GM21360 (cell line): ENCODE results near the gene HTR2B.
A peak's percentile ranks its signal among the peaks of the same experiment; 100 is the strongest.
"Not testable (repeated sequence)": the region's sequence is repeated elsewhere in the genome, so short reads cannot be mapped to it uniquely, and the experiment has no call there.

ENCODE experiments used
- ATAC-seq: cut with Tn5 transposase; IDR thresholded peaks from one replicate; pipeline ENCODE4 v1.9.1; 2021; ENCODE audit warnings: mild to moderate bottlenecking, moderate library complexity; ENCODE audit not compliant: unreplicated experiment

HTR2B gene

DNA sequence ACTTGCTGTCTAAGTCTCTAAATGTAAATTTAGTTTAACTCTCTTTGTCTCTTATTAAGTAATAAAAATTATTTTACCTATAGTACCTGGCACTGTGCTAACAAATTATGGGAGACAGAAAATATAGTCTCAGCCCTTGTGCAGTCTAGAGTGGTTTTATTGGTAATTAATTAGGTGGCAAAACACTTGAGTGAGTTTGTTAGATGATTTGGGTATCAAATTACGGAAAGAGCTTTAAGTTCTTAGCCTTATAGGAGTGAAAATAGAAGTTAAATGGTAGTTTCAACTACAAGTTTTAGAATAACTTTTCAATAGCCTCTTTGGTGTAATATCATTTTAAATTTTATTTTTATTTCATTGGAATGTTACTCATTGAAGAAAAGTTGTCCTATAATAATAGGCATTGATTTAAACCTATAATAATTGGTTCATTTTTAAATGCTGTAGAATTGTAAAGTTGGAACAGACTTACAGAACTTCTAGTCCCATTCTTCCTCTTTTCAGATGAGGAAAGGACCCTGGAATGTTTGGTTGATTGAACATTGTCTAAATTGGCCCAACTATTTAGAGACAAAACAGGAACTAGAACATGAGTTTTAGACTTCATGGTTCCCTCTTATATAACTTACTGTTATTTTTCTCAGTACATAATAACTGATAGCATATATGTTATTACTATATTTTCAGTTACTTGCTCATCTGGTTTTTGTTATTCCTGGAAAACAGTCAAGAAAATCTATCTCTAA lies 10.2 kb upstream of the HTR2B start:
- no peak for ATAC-seq

GRCh38 chr2:231133365-231134099 lies 8.7 kb upstream of the HTR2B start:
- no peak for ATAC-seq

DNA sequence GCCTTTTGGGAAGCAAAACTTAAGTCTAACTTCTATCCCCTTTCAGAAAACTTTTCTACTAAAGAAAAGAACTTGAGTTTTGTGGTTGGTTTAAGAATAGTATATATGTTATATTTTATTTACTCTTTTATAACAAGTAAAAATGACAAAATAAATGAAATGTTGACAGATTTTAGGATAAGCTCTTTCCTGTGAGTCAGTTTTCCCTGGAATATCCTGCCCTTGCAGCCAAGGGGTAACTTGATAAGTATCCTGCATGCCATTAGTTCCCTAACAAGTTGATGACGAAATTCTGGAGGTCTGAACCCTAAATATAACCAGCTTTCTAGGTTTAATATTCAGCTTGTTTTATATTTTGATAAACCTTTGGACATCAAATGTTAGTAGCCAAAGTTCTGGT lies 7.3 kb upstream of the HTR2B start:
- ATAC-seq: no peak

DNA sequence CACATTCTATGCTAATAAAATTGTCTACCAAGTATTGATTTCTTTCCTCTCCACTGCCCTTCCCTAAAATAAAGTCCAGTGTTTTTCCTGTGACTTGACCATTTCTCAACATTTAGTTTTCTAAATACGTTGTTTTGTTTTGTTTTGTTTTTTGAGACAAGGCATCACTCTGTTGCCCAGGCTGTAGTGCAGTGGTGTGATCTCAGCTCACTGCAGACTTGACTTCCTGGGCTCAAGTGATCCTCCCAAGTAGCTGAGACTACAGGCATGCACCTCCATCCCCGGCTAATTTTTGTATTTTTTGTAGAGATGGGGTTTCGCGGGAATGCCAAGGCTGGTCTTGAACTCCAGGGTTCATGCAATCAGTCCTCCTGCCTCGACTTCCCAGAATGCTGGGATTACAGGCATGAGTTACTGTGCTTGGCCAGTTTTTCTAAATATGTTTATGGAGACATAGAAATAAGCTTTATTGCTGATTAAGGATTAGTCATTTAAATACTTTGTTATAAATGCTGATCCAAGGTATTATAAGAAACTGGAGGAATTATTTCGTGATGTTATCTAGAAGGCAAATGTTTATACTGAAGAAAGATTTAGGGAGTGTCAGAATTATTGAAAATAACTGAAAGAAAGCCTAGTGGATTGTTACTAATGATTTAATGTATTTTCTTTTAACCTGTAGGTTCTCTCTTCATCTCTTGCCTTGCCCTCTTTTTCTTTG lies 5.7 kb upstream of the HTR2B start:
- ATAC-seq: no peak

- no peak for ATAC-seq
These were observed 4.4 kb upstream of the HTR2B start for GRCh38 chr2:231129216-231129615.

GRCh38 chr2:231128541-231128940 lies 3.7 kb upstream of the HTR2B start:
- ATAC-seq: no peak

DNA sequence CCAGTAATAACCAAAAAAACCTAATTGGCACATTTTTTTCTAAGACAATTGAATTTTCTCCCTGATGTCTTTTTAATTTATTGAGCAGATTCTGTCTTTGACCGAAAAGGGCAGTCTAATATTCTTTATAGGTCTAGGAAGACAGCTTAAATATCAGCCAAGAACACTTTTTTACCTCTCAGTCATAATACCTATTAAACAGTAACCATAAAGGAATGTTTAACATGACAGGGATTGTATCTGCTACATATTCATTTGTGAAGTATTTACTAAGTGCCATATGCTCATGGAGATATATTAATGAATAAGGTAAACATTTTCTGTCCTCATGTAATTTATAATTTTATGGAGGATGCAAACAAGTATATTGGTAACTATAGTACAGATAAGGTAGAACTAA lies 3.1 kb upstream of the HTR2B start:
- ATAC-seq: no peak

DNA sequence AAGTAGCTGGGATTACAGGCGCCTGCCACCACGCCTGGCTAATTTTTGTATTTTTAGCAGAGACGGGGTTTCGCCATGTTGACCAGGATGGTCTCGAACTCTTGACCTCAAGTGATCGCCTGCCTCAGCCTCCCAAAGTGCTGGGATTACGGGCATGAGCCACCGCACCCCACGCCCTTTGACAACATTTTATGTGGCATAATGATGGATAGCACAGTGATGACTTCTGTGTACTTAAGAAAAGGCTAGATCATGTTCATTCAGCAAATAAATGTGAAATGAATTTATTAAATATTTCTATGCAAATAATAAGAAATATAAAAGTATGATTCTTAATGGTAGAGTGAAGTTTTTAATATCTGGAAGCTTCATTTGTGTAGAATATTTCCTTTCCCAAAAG lies 2.6 kb upstream of the HTR2B start:
- ATAC-seq: no peak

DNA sequence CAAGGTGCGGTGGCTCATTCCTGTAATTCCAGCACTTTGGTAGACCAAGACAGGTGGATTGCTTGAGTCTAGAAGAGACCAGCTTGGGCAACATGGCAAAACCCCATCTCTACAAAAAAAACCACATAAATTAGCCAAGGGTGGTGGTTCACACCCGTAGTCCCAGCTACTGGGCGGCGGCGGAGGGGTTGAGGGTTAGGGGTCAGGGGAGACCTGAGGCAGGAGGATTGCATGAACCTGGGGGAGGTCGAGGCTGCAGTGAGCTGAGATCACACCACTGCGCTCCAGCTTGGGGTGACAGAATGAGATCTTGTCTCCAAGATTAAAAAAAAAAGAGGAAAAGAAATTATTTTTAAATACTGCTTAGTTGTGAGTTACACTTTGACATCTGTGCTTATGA lies 1.3 kb upstream of the HTR2B start:
- ATAC-seq: no peak

GRCh38 chr2:231123362-231123898 lies 1.4 kb downstream of the HTR2B start:
- no peak for ATAC-seq

DNA sequence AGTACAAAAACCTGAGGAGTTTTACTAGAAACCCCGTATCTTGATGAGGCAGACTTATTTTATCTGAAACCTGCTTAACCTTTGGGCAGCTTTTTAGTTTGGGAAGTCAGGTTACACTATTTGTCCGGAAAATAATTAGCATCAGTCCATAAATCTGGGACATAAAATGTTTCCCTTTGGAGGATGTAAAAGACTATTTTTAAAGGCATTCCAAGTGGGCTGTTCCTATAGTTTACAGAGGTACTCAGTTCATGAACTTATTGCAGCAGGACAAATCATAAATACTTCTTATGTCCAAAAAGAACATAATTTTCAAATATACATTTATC lies 6.3 kb downstream of the HTR2B start:
- ATAC-seq: no peak

GRCh38 chr2:231117922-231118613 lies 6.8 kb downstream of the HTR2B start:
- ATAC-seq: no peak

DNA sequence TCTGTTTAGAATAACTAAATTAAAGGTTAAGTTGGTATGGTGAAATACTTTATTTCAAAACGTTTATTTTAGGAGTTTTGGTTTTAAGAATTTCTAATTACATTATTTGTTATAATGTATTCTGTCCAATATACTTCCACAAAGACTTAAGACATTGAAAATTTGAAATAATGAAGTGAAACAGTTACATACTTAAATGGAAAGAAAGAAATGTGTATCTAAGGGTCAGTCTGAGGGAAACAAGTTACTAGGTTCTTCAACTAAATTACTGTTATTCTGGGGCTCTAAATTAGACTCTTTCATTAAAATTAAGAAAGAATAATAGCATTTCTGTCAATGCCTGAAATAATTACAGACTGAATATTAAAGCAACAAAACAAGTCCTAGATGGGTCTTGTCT lies 7.7 kb downstream of the HTR2B start:
- ATAC-seq: no peak

GRCh38 chr2:231115651-231116050 lies 9.2 kb downstream of the HTR2B start:
- ATAC-seq: no peak

- no peak for ATAC-seq
These were observed 11.4 kb downstream of the HTR2B start for GRCh38 chr2:231113489-231113888.

DNA sequence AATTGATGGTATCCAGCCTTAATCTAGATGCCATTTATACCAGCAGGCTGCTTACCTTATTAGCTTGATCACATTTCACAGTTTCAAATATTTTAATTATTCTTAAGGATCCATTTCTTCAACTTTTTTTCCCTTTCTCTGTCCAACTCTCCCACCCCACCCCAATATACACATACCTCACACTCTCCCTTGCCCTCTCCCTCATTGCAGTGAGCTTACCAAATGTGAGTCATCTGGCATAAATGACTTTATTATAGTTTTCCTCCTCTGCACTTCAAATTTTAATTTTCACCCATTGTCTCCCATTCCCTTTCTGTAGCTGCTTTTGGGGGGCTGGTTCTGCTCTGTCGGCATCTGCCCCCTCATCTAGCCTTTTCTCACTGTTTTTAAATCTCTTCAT lies 12.9 kb downstream of the HTR2B start:
- ATAC-seq: no peak

GRCh38 chr2:231110551-231110950 lies 14.3 kb downstream of the HTR2B start:
- ATAC-seq: no peak

GRCh38 chr2:231104115-231104713 lies 20.6 kb downstream of the HTR2B start:
- peak; percentile 82 for ATAC-seq

DNA sequence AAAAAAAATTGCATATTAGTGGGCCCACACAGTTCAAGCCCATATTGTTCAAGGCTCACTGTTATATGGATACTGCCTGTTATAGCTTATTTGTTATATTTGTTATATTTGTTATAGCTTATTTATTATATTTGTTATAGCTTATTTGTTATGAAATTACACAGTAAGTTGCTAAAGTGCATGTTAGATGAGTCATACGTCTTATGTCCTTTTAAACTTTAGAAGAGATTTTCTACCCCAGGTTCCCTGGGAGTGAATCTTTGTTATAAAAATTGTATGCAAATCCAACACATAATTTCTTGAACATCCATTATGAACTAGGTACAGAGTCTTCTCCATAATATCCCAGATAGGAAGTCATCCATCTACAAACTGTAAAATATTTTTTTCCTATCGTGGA lies 22.1 kb downstream of the HTR2B start:
- no peak for ATAC-seq

- ATAC-seq: no peak
These were observed 23.9 kb downstream of the HTR2B start for GRCh38 chr2:231100990-231101389.

GRCh38 chr2:231100321-231100720 lies 24.5 kb downstream of the HTR2B start:
- ATAC-seq: not testable (repeated sequence)
